PFSK-1 (cell line): ENCODE measurements around the gene NDUFAF2.

ENCODE experiments used
- POLR2AphosphoS5 ChIP-seq: IDR thresholded peaks from 2 replicates; pipeline ENCODE4 v1.6.1; 2012; ENCODE audit warnings: low read depth, mild to moderate bottlenecking, control low read depth, low read length, moderate library complexity
- SIN3A ChIP-seq: IDR thresholded peaks from 2 replicates; pipeline ENCODE4 v1.6.1; 2012; ENCODE audit warnings: mild to moderate bottlenecking, low read length, moderate library complexity, borderline replicate concordance; ENCODE audit not compliant: insufficient read depth
- TF ChIP-seq, protein P1 (sequence below), 2 experiments: IDR thresholded peaks; 2 replicates each; pipeline versions ENCODE4 v1.6.1 to v1.8.0; 2011 to 2012; ENCODE audit warnings: low read depth in 2 of 2, low read length in 2 of 2, control low read depth in 1 of 2, inconsistent platforms in 1 of 2, mild to moderate bottlenecking in 1 of 2, moderate library complexity in 1 of 2; ENCODE audit not compliant: insufficient read depth in 1 of 2

DNA sequence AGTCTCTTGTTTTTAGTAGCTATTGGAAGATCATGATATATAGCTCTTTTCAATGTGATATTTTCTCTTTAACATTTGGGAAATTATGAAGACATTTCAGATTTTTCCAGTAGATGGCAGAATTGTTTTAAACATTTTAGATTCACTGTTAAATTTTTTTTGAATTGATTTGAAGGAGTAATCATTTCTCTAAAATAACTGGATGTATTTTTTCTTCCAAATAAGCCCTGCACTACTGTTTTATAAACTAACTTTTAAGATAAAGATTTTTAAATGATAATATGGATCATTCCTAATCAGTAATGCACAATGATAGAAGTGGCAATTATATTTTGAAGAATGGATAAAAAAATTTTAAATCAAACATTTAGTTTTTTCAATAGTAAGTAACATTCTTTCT is 14.2 kb downstream of the NDUFAF2 start:
- TF ChIP-seq POLR2AphosphoS5 (no peak), SIN3A (no peak)
- TF ChIP-seq, protein P1, sequence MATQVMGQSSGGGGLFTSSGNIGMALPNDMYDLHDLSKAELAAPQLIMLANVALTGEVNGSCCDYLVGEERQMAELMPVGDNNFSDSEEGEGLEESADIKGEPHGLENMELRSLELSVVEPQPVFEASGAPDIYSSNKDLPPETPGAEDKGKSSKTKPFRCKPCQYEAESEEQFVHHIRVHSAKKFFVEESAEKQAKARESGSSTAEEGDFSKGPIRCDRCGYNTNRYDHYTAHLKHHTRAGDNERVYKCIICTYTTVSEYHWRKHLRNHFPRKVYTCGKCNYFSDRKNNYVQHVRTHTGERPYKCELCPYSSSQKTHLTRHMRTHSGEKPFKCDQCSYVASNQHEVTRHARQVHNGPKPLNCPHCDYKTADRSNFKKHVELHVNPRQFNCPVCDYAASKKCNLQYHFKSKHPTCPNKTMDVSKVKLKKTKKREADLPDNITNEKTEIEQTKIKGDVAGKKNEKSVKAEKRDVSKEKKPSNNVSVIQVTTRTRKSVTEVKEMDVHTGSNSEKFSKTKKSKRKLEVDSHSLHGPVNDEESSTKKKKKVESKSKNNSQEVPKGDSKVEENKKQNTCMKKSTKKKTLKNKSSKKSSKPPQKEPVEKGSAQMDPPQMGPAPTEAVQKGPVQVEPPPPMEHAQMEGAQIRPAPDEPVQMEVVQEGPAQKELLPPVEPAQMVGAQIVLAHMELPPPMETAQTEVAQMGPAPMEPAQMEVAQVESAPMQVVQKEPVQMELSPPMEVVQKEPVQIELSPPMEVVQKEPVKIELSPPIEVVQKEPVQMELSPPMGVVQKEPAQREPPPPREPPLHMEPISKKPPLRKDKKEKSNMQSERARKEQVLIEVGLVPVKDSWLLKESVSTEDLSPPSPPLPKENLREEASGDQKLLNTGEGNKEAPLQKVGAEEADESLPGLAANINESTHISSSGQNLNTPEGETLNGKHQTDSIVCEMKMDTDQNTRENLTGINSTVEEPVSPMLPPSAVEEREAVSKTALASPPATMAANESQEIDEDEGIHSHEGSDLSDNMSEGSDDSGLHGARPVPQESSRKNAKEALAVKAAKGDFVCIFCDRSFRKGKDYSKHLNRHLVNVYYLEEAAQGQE (IDR thresholded peaks at IDR 0.05; ENCODE audit: insufficient read depth in 1 of 2, low read depth in 2 of 2, low read length in 2 of 2): no peak
